ENCODE data around the gene KITLG. TPM values are rescaled to one million over a fixed set of nuclear protein-coding genes. Genes with fewer than 3 reads are reported as not detected.

The KITLG gene
- total RNA-seq, 1 experiment from 2014 or later: 4.6 TPM

GRCh38 chr12:88623777-88624548 is 43.7 kb upstream of the KITLG start:
- no peaks in the 10 kb centered on the region for H3K36me3 ChIP-seq (ENCODE audit: insufficient read depth, low read length, poor library complexity, severe bottlenecking)
- no peaks in the 10 kb centered on the region for H3K4me1 ChIP-seq (ENCODE audit: insufficient read depth, low read length, poor library complexity, severe bottlenecking)
- TF ChIP-seq EZH2 (IDR thresholded peaks at IDR 0.05; ENCODE audit: borderline replicate concordance, low read depth, low read length, poor library complexity, severe bottlenecking) (no peak), CTCF (conservative IDR thresholded peaks at IDR 0.05; ENCODE audit: low read depth, low read length) (no peak)
- H3K27me3 ChIP-seq (replicated peaks; ENCODE audit: insufficient read depth, low read depth, low read length, poor library complexity): no peaks in the 10 kb centered on the region
- H3K9me3 ChIP-seq (ENCODE audit: low read depth, low read length, poor library complexity, severe bottlenecking): no peaks in the 10 kb centered on the region
- DNase-seq (ENCODE audit: low spot score): no peak
- no TSS peak for BruUV-seq (replicated peaks)
- H3K27ac ChIP-seq (ENCODE audit: low read depth, low read length, poor library complexity, severe bottlenecking): no peak overlapping the region
- ChIA-PET POLR2A (ENCODE audit: low non-redundant PET) (interaction anchor here (0.6 kb wide), 1 partner anchor 14 kb away, joined by 8 read pairs; no protein-coding TSS in a partner anchor), CTCF (no interaction called here)
- intact Hi-C loops (cut with micrococcal nuclease; ENCODE audit: unreplicated experiment): no loop called here
- H3K4me3 ChIP-seq (ENCODE audit: low read depth, low read length, poor library complexity, severe bottlenecking): no peak overlapping the region

- DNase-seq (ENCODE audit: low spot score): no peak
- BruUV-seq (replicated peaks): no TSS peak
- H3K9me3 ChIP-seq (ENCODE audit: low read depth, low read length, poor library complexity, severe bottlenecking): no peaks in the 10 kb centered on the region
- POLR2A ChIA-PET (ENCODE audit: low non-redundant PET): interaction anchor here (0.6 kb wide), 1 partner anchor 10 kb away, joined by 7 read pairs; no protein-coding TSS in a partner anchor
- no peak overlapping the region for H3K27ac ChIP-seq (ENCODE audit: low read depth, low read length, poor library complexity, severe bottlenecking)
- intact Hi-C loops (cut with micrococcal nuclease; ENCODE audit: unreplicated experiment): no loop called here
- H3K4me1 ChIP-seq (ENCODE audit: insufficient read depth, low read length, poor library complexity, severe bottlenecking): no peaks in the 10 kb centered on the region
- H3K27me3 ChIP-seq (replicated peaks; ENCODE audit: insufficient read depth, low read depth, low read length, poor library complexity): no peaks in the 10 kb centered on the region
- no peaks in the 10 kb centered on the region for H3K36me3 ChIP-seq (ENCODE audit: insufficient read depth, low read length, poor library complexity, severe bottlenecking)
- CTCF ChIA-PET: no interaction called here
- no peak for TF ChIP-seq EZH2 (IDR thresholded peaks at IDR 0.05; ENCODE audit: borderline replicate concordance, low read depth, low read length, poor library complexity, severe bottlenecking)
- H3K4me3 ChIP-seq (ENCODE audit: low read depth, low read length, poor library complexity, severe bottlenecking): no peak overlapping the region
Observed at GRCh38 chr12:88617352-88617751, 37.1 kb upstream of the KITLG start.

GRCh38 chr12:88615490-88615889 is 35.2 kb upstream of the KITLG start:
- no peak for TF ChIP-seq EZH2 (IDR thresholded peaks at IDR 0.05; ENCODE audit: borderline replicate concordance, low read depth, low read length, poor library complexity, severe bottlenecking)
- H3K4me3 ChIP-seq (ENCODE audit: low read depth, low read length, poor library complexity, severe bottlenecking): no peak overlapping the region
- H3K36me3 ChIP-seq (ENCODE audit: insufficient read depth, low read length, poor library complexity, severe bottlenecking): no peaks in the 10 kb centered on the region
- no peak overlapping the region for H3K27ac ChIP-seq (ENCODE audit: low read depth, low read length, poor library complexity, severe bottlenecking)
- no peak for DNase-seq (ENCODE audit: low spot score)
- no TSS peak for BruUV-seq (replicated peaks)
- CTCF ChIA-PET: no interaction called here
- POLR2A ChIA-PET (ENCODE audit: low non-redundant PET): no interaction called here
- H3K27me3 ChIP-seq (replicated peaks; ENCODE audit: insufficient read depth, low read depth, low read length, poor library complexity): no peaks in the 10 kb centered on the region
- H3K9me3 ChIP-seq (ENCODE audit: low read depth, low read length, poor library complexity, severe bottlenecking): no peaks in the 10 kb centered on the region
- no peaks in the 10 kb centered on the region for H3K4me1 ChIP-seq (ENCODE audit: insufficient read depth, low read length, poor library complexity, severe bottlenecking)
- intact Hi-C loops (cut with micrococcal nuclease; ENCODE audit: unreplicated experiment): no loop called here

GRCh38 chr12:88604646-88605045 is 24.4 kb upstream of the KITLG start:
- H3K36me3 ChIP-seq (ENCODE audit: insufficient read depth, low read length, poor library complexity, severe bottlenecking): no peaks in the 10 kb centered on the region
- POLR2A ChIA-PET (ENCODE audit: low non-redundant PET): no interaction called here
- no peaks in the 10 kb centered on the region for H3K9me3 ChIP-seq (ENCODE audit: low read depth, low read length, poor library complexity, severe bottlenecking)
- TF ChIP-seq EZH2 (IDR thresholded peaks at IDR 0.05; ENCODE audit: borderline replicate concordance, low read depth, low read length, poor library complexity, severe bottlenecking): no peak
- no peak for TF ChIP-seq CTCF (conservative IDR thresholded peaks at IDR 0.05; ENCODE audit: low read depth, low read length)
- BruUV-seq (replicated peaks): no TSS peak
- no peak for DNase-seq (ENCODE audit: low spot score)
- no peak overlapping the region for H3K27ac ChIP-seq (ENCODE audit: low read depth, low read length, poor library complexity, severe bottlenecking)
- no peak overlapping the region for H3K4me3 ChIP-seq (ENCODE audit: low read depth, low read length, poor library complexity, severe bottlenecking)
- intact Hi-C loops (cut with micrococcal nuclease; ENCODE audit: unreplicated experiment): no loop called here
- CTCF ChIA-PET: no interaction called here
- H3K4me1 ChIP-seq (ENCODE audit: insufficient read depth, low read length, poor library complexity, severe bottlenecking): no peaks in the 10 kb centered on the region
- H3K27me3 ChIP-seq (replicated peaks; ENCODE audit: insufficient read depth, low read depth, low read length, poor library complexity): no peaks in the 10 kb centered on the region
